Measurements from ENCODE around the gene ZDHHC7.

DNA sequence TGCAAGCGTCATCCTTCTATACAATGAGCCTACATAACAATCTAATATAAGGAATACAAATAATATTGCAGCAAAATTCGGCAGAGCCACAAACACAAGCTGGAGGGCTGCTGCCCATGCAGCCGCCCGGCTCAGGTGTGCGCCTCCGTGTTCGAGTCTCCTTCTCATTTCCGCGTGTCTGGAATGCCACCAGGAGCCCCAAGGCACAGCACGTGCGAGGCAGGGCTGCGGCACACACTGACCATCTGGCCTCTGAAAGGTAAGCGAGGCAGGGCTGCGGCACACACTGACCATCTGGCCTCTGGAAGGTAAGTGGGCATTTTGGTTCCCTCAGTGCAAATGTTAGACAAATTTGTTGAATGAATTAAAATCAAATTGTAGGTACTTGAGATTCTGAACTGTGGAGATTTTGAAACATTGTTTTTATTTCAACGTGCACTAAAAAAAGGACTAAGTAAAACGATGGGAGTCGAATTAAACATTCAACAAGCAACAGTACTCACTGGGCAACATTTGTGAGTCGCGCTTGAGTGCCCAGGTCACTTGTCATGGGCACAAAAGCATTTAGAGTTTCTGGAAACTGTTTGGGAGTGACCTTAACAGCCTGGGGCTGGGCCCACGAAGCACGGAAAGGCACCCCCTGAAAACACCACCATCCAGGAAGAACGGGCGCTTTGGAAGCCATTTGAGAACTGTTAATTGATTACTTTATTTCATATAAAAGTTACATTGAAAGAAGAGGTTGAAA is 37.4 kb downstream of the ZDHHC7 start:
- TF ChIP-seq, protein P1, sequence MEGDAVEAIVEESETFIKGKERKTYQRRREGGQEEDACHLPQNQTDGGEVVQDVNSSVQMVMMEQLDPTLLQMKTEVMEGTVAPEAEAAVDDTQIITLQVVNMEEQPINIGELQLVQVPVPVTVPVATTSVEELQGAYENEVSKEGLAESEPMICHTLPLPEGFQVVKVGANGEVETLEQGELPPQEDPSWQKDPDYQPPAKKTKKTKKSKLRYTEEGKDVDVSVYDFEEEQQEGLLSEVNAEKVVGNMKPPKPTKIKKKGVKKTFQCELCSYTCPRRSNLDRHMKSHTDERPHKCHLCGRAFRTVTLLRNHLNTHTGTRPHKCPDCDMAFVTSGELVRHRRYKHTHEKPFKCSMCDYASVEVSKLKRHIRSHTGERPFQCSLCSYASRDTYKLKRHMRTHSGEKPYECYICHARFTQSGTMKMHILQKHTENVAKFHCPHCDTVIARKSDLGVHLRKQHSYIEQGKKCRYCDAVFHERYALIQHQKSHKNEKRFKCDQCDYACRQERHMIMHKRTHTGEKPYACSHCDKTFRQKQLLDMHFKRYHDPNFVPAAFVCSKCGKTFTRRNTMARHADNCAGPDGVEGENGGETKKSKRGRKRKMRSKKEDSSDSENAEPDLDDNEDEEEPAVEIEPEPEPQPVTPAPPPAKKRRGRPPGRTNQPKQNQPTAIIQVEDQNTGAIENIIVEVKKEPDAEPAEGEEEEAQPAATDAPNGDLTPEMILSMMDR (IDR thresholded peaks at IDR 0.05) = no peak
- no peak for TF ChIP-seq POLR2A (IDR thresholded peaks at IDR 0.05)
